SU-DHL-6 (cell line): ENCODE data around the gene WASHC4.

Source experiments
- H2AFZ ChIP-seq: fragments of 200-600 bp; sonication (generic); 2 replicates; pipeline ENCODE4 v1.6.1; 2014; ENCODE audit warnings: low read depth, mild to moderate bottlenecking, moderate library complexity, mixed read lengths, antibody characterized with exemption, low read length; ENCODE audit not compliant: severe bottlenecking
- H3F3A ChIP-seq: fragments of 200-600 bp; shearing (Covaris generic); 2 replicates; pipeline ENCODE4 v1.6.0; 2016; ENCODE audit warnings: antibody characterized with exemption, mild to moderate bottlenecking; ENCODE audit not compliant: insufficient read depth
- H3K27ac ChIP-seq: fragments of 200-600 bp; sonication (generic); 2 replicates; pipeline ENCODE4 v1.5.1; 2016; ENCODE audit warnings: low read depth, mild to moderate bottlenecking, low read length, moderate library complexity, mixed read lengths
- H3K27me3 ChIP-seq: fragments of 200-600 bp; sonication (generic), shearing (Covaris generic); 2 replicates; pipeline ENCODE4 v1.6.0; 2014; ENCODE audit warnings: mild to moderate bottlenecking, low read length
- H3K36me3 ChIP-seq: fragments of 200-600 bp; sonication (generic); 2 replicates; pipeline ENCODE4 v1.6.1; 2014; ENCODE audit warnings: mild to moderate bottlenecking, low read length, mixed read lengths
- H3K4me2 ChIP-seq: fragments of 300-600, 200-600 bp; shearing (Covaris generic), sonication (generic); 2 replicates; pipeline ENCODE4 v1.6.0; 2014; ENCODE audit warnings: low read length, low read depth, mild to moderate bottlenecking; ENCODE audit not compliant: poor library complexity, severe bottlenecking
- H3K4me3 ChIP-seq: fragments of 200-600 bp; sonication (generic); 2 replicates; pipeline ENCODE4 v1.5.1; 2014; ENCODE audit warnings: antibody characterized with exemption, low read length, mild to moderate bottlenecking, mixed read lengths; ENCODE audit not compliant: insufficient read depth, poor library complexity, severe bottlenecking
- H3K79me2 ChIP-seq: fragments of 200-600 bp; sonication (generic); 2 replicates; pipeline ENCODE4 v1.6.1; 2014; ENCODE audit warnings: mild to moderate bottlenecking, low read length, moderate library complexity; ENCODE audit not compliant: insufficient read depth
- H3K9ac ChIP-seq: fragments of 200-600 bp; sonication (generic); 2 replicates; pipeline ENCODE4 v1.7.0; 2014; ENCODE audit warnings: mild to moderate bottlenecking, low read length
- H3K9me2 ChIP-seq: fragments of 200-600 bp; sonication (generic); replicated peaks from 2 replicates; pipeline ENCODE4 v1.6.1; 2014; ENCODE audit warnings: low read length; ENCODE audit not compliant: insufficient read depth
- H3K9me3 ChIP-seq: fragments of 200-600 bp; sonication (generic); 2 replicates; pipeline ENCODE4 v1.6.1; 2014; ENCODE audit warnings: low read length, mixed read lengths; ENCODE audit not compliant: insufficient read depth
- H4K20me1 ChIP-seq: fragments of 200-600 bp; sonication (generic); 2 replicates; pipeline ENCODE4 v1.6.1; 2014; ENCODE audit warnings: low read depth, mild to moderate bottlenecking, antibody characterized with exemption, low read length, moderate library complexity, mixed read lengths
- EZH2phosphoT487 ChIP-seq: fragments of 200-600 bp; sonication (generic), shearing (Covaris generic); conservative IDR thresholded peaks from 2 replicates; pipeline ENCODE4 v1.6.1; 2018; ENCODE audit warnings: mild to moderate bottlenecking, antibody characterized with exemption, low read length, moderate library complexity, mixed read lengths
- TF ChIP-seq, protein P1 (sequence below): fragments of 200-600 bp; sonication (generic); IDR thresholded peaks from one replicate; pipeline ENCODE4 v1.5.1; 2017; ENCODE audit warnings: antibody characterized with exemption, mild to moderate bottlenecking, low read length, moderate library complexity; ENCODE audit not compliant: insufficient read depth, poor library complexity, severe bottlenecking

Gene WASHC4

DNA sequence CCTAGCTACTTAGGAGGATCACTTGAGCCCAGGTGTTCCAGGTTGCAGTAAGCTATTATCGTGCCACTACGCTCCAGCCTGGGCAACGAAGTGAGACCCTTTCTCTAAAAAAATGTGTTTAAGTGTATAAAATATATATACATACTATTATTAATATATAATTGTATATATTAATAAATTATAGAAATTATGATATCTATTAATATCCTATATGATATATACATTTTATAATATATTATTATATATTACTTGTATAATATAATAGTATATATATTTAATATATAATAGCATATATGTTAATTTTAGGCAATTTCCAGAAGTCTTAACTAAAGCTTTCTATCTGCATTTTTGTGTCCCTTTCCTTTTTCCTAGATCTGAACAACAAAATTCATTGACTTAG, 35.5 kb upstream of the WASHC4 start:
- Histone ChIP-seq H3K4me3 (no peak overlapping the region), H3K36me3 (no peaks in the 10 kb centered on the region), H3K27ac (no peak overlapping the region), H3K4me2 (no peak overlapping the region), H3K9me2 (no peaks in the 10 kb centered on the region), H3K79me2 (no peaks in the 10 kb centered on the region), H3F3A (no peaks in the 10 kb centered on the region), H2AFZ (no peak overlapping the region), H3K9me3 (no peaks in the 10 kb centered on the region), H4K20me1 (no peaks in the 10 kb centered on the region), H3K9ac (no peak overlapping the region), H3K27me3 (no peaks in the 10 kb centered on the region)
- TF ChIP-seq, protein P1, sequence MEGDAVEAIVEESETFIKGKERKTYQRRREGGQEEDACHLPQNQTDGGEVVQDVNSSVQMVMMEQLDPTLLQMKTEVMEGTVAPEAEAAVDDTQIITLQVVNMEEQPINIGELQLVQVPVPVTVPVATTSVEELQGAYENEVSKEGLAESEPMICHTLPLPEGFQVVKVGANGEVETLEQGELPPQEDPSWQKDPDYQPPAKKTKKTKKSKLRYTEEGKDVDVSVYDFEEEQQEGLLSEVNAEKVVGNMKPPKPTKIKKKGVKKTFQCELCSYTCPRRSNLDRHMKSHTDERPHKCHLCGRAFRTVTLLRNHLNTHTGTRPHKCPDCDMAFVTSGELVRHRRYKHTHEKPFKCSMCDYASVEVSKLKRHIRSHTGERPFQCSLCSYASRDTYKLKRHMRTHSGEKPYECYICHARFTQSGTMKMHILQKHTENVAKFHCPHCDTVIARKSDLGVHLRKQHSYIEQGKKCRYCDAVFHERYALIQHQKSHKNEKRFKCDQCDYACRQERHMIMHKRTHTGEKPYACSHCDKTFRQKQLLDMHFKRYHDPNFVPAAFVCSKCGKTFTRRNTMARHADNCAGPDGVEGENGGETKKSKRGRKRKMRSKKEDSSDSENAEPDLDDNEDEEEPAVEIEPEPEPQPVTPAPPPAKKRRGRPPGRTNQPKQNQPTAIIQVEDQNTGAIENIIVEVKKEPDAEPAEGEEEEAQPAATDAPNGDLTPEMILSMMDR, result no peak
- no peak for TF ChIP-seq EZH2phosphoT487

DNA sequence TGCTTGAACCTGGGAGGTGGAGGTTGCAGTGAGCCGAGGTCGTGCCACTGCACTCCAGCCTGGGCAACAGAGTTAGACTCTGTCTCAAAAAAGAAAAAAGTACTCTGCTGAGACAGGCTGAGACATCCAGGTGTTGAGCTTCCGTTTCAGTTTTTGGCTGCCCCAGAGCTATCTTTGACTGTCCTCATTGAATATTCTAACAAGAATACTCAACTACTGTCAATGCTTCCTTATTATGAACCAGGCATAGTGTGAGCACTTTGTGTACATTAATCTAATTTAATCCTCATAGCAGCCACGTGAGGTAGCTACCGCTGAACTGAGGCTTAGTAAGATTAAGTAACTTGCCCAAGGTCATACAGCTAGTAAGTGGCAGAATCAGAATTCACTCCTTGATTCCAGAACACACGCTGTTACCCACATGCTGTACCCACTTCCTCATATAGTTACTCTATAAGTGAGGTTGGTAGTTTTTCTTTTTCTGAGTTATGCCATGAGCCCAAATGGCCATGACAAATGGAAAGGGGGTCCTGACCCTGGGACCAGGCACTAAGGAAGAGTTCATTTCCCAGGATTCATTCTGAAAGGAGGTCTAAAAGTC, 34.5 kb upstream of the WASHC4 start:
- no peaks in the 10 kb centered on the region for H4K20me1 ChIP-seq
- peak overlapping the region; percentile 4 for H2AFZ ChIP-seq
- no peaks in the 10 kb centered on the region for H3F3A ChIP-seq
- no peak overlapping the region for H3K4me3 ChIP-seq
- peak overlapping the region; percentile 7 for H3K4me2 ChIP-seq
- no peak for TF ChIP-seq EZH2phosphoT487
- TF ChIP-seq, protein P1, result no peak
- no peaks in the 10 kb centered on the region for H3K79me2 ChIP-seq
- H3K27me3 ChIP-seq, result no peaks in the 10 kb centered on the region
- H3K27ac ChIP-seq, result no peak overlapping the region
- H3K9me2 ChIP-seq, result no peaks in the 10 kb centered on the region
- no peak overlapping the region for H3K9ac ChIP-seq
- H3K36me3 ChIP-seq, result no peaks in the 10 kb centered on the region
- no peaks in the 10 kb centered on the region for H3K9me3 ChIP-seq

DNA sequence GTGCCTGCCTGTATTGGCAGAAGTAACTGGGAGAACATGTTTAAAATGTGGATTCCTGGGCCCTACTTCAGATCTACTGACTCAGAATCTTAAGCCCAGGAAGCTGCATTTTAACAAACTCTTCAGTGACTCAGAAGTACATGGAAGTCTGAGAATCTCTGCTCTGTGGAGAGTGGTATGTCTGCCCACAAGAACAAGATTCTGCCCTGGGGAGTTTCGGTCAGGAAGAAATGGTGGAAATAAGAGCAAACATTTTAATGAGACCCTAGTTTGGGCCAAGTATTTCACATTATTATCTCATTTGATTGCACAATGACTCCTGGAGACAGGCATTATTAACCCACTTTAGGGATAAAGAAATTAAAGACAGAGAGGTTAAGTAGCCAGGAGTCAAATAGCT, 31.4 kb upstream of the WASHC4 start:
- TF ChIP-seq EZH2phosphoT487, result no peak
- TF ChIP-seq, protein P1, result no peak
- Histone ChIP-seq H3K9ac (no peak overlapping the region), H3K79me2 (no peaks in the 10 kb centered on the region), H2AFZ (no peak overlapping the region), H4K20me1 (no peaks in the 10 kb centered on the region), H3K36me3 (no peaks in the 10 kb centered on the region), H3K4me2 (no peak overlapping the region), H3F3A (no peaks in the 10 kb centered on the region), H3K27ac (no peak overlapping the region), H3K27me3 (no peaks in the 10 kb centered on the region), H3K9me3 (no peaks in the 10 kb centered on the region), H3K9me2 (no peaks in the 10 kb centered on the region), H3K4me3 (no peak overlapping the region)
